ENCODE data around the gene SCCPDH. TPM values are rescaled to one million over a fixed set of nuclear protein-coding genes. Genes with fewer than 3 reads are reported as not detected.
A peak's percentile ranks its signal among the peaks of the same experiment; 100 is the strongest.
"Not testable (repeated sequence)": the region's sequence is repeated elsewhere in the genome, so short reads cannot be mapped to it uniquely, and the experiment has no call there.

The SCCPDH gene
- total and polyA plus RNA-seq, 2 donors, result 19.3 to 42.7 TPM

DNA sequence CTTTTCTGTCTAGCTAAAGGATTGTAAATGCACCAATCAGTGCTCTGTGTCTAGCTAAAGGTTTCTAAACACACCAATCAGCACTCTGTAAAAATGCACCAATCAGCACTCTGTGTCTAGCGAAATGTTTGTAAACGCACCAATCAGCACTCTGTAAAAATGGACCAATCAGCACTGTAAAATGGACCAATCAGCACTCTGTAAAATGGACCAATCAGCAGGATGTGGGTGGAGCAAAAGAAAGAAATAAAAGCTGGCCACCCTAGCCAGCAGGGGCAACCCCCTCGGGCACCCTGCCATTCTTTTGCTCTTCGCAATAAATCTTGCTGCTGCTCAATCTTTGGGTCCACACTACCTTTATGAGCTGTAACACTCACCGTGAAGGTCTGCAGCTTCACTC lies 11.8 kb upstream of the SCCPDH start:
- not testable (repeated sequence) for DNase-seq (ENCODE audit: low read depth in 6 of 9, low spot score in 9 of 9); H3K9me3 ChIP-seq (ENCODE audit: control insufficient read depth in 2 of 2, insufficient read depth in 1 of 2, low read length in 1 of 2); H3K4me3 ChIP-seq (ENCODE audit: low read length in 2 of 2); H3K27ac ChIP-seq (ENCODE audit: low read depth in 1 of 2, low read length in 1 of 2); H3K4me1 ChIP-seq (ENCODE audit: control insufficient read depth in 2 of 2, insufficient read depth in 2 of 2, low read length in 2 of 2); H3K36me3 ChIP-seq (ENCODE audit: control insufficient read depth in 2 of 2, insufficient read depth in 2 of 2, low read length in 1 of 2); H3K27me3 ChIP-seq (ENCODE audit: control insufficient read depth in 2 of 2, insufficient read depth in 1 of 2, low read length in 1 of 2)
- 96% methylated on average over 5 of the region's 5 CpGs for WGBS

DNA sequence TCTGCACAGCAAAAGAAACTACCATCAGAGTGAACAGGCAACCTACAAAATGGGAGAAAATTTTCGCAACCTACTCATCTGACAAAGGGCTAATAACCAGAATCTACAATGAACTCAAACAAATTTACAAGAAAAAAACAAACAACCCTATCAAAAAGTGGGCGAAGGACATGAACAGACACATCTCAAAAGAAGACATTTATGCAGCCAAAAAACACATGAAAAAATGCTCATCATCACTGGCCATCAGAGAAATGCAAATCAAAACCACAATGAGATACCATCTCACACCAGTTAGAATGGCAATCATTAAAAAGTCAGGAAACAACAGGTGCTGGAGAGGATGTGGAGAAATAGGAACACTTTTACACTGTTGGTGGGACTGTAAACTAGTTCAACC lies 4.8 kb upstream of the SCCPDH start:
- WGBS, result 94% methylated on average over 2 of the region's 2 CpGs
- not testable (repeated sequence) for H3K4me3 ChIP-seq (ENCODE audit: low read length in 2 of 2); H3K27ac ChIP-seq (ENCODE audit: low read depth in 1 of 2, low read length in 1 of 2); DNase-seq (ENCODE audit: low read depth in 6 of 9, low spot score in 9 of 9); H3K27me3 ChIP-seq (ENCODE audit: control insufficient read depth in 2 of 2, insufficient read depth in 1 of 2, low read length in 1 of 2); H3K36me3 ChIP-seq (ENCODE audit: control insufficient read depth in 2 of 2, insufficient read depth in 2 of 2, low read length in 1 of 2); H3K4me1 ChIP-seq (ENCODE audit: control insufficient read depth in 2 of 2, insufficient read depth in 2 of 2, low read length in 2 of 2); H3K9me3 ChIP-seq (ENCODE audit: control insufficient read depth in 2 of 2, insufficient read depth in 1 of 2, low read length in 1 of 2)

- H3K4me1 ChIP-seq (ENCODE audit: control insufficient read depth in 2 of 2, insufficient read depth in 2 of 2, low read length in 2 of 2), result peaks cover 2 to 13% of the 10 kb centered on the region in 2 donors
- 96% methylated on average over 7 of the region's 7 CpGs for WGBS
- not testable (repeated sequence) for DNase-seq (ENCODE audit: low read depth in 6 of 9, low spot score in 9 of 9); H3K27me3 ChIP-seq (ENCODE audit: control insufficient read depth in 2 of 2, insufficient read depth in 1 of 2, low read length in 1 of 2); H3K9me3 ChIP-seq (ENCODE audit: control insufficient read depth in 2 of 2, insufficient read depth in 1 of 2, low read length in 1 of 2); H3K27ac ChIP-seq (ENCODE audit: low read depth in 1 of 2, low read length in 1 of 2); H3K4me3 ChIP-seq (ENCODE audit: low read length in 2 of 2); H3K36me3 ChIP-seq (ENCODE audit: control insufficient read depth in 2 of 2, insufficient read depth in 2 of 2, low read length in 1 of 2)
Measured at GRCh38 chr1:246720814-246721213, 3.4 kb upstream of the SCCPDH start.

DNA sequence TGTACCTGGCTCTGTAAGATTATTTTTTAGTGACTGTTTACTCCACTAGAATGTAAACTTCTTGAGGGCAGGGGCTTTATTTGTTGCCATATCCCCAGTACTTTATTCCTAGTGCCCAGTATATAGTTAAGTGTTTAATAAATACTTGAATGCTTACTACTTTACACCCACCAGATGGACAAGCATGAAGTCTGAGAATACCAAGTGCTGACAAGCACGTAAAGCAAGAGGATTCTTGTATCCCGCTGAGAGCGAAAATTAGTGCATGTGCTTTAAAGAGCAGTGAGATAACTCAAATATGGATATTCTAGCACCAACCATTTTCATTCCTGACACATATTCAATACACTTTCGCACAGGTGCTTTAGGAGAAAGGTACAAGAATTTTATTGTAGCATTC lies 1.5 kb upstream of the SCCPDH start:
- 98% methylated on average over 4 of the region's 4 CpGs for WGBS
- Histone ChIP-seq H3K4me1 (ENCODE audit: control insufficient read depth in 2 of 2, insufficient read depth in 2 of 2, low read length in 2 of 2) (peaks cover 2 to 13% of the 10 kb centered on the region in 2 donors), H3K9me3 (ENCODE audit: control insufficient read depth in 2 of 2, insufficient read depth in 1 of 2, low read length in 1 of 2) (no peaks in the 10 kb centered on the region), H3K27me3 (ENCODE audit: control insufficient read depth in 2 of 2, insufficient read depth in 1 of 2, low read length in 1 of 2) (no peaks in the 10 kb centered on the region), H3K36me3 (ENCODE audit: control insufficient read depth in 2 of 2, insufficient read depth in 2 of 2, low read length in 1 of 2) (peaks cover 0 to 6% of the 10 kb centered on the region in 2 donors), H3K27ac (ENCODE audit: low read depth in 1 of 2, low read length in 1 of 2) (no peak overlapping the region), H3K4me3 (ENCODE audit: low read length in 2 of 2) (no peak overlapping the region)
- DNase-seq (ENCODE audit: low read depth in 6 of 9, low spot score in 9 of 9), result no peak

- Histone ChIP-seq H3K27me3 (ENCODE audit: control insufficient read depth in 2 of 2, insufficient read depth in 1 of 2, low read length in 1 of 2) (no peaks in the 10 kb centered on the region), H3K4me3 (ENCODE audit: low read length in 2 of 2) (peak overlapping the region; percentile 77 to 86), H3K36me3 (ENCODE audit: control insufficient read depth in 2 of 2, insufficient read depth in 2 of 2, low read length in 1 of 2) (peaks cover 13 to 19% of the 10 kb centered on the region in 2 donors), H3K4me1 (ENCODE audit: control insufficient read depth in 2 of 2, insufficient read depth in 2 of 2, low read length in 2 of 2) (peaks cover 2 to 13% of the 10 kb centered on the region in 2 donors), H3K9me3 (ENCODE audit: control insufficient read depth in 2 of 2, insufficient read depth in 1 of 2, low read length in 1 of 2) (peaks cover 0 to 4% of the 10 kb centered on the region in 2 donors), H3K27ac (ENCODE audit: low read depth in 1 of 2, low read length in 1 of 2) (peak overlapping the region in 1 of 2 donors; percentile 72)
- under 1% methylated on average over 13 of the region's 13 CpGs for WGBS
- DNase-seq (ENCODE audit: low read depth in 6 of 9, low spot score in 9 of 9), result peak in 7 of 9 donors; percentile 4 to 67 (median 25)
Measured at GRCh38 chr1:246724731-246725095, 504 bp downstream of the SCCPDH start.

DNA sequence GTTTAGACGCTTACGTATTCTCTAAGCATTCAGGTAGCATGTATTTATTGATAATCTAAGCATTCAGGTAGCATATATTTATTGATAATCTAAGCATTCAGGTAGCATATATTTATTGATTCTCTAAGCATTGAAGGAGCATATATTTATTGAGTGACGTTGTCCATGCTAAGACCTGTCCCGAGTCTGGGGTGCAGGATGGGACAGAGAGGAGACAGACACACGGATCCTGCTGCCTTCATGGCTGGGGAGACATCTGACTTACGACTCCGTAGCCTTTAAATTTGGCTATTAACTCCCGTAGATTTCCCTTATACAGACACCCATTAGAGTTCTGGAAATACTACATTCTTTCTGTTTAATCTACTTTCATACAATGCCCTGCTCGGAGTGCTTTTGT lies 982 bp downstream of the SCCPDH start:
- WGBS, result 75% methylated on average over 9 of the region's 9 CpGs
- no peak overlapping the region for H3K27ac ChIP-seq (ENCODE audit: low read depth in 1 of 2, low read length in 1 of 2)
- no peaks in the 10 kb centered on the region for H3K27me3 ChIP-seq (ENCODE audit: control insufficient read depth in 2 of 2, insufficient read depth in 1 of 2, low read length in 1 of 2)

DNA sequence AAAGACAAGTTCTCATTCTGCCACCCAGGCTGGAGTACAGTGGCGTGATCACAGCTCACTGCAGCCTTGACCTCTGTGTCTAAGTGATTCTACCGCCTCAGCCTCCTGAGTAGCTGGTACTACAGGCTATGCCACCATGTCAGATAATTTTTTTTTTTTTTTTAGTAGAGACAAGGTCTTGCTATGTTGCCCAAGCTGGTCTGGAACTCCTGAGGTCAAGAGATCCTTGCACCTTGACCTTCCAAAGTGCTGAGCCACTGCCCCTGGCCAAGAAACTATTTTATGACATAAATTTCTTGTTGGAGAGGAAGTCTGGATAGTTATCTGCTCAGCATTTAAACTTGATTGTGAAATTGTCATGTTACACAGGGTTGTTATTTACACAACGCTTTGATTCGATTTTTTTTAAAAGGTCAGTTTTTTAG lies 2.1 kb downstream of the SCCPDH start:
- 95% methylated on average over 4 of the region's 4 CpGs for WGBS
- peaks cover 1 to 4% of the 10 kb centered on the region in 2 donors for H3K9me3 ChIP-seq (ENCODE audit: control insufficient read depth in 2 of 2, insufficient read depth in 1 of 2, low read length in 1 of 2)
- peaks cover 2 to 13% of the 10 kb centered on the region in 2 donors for H3K4me1 ChIP-seq (ENCODE audit: control insufficient read depth in 2 of 2, insufficient read depth in 2 of 2, low read length in 2 of 2)
- DNase-seq (ENCODE audit: low read depth in 6 of 9, low spot score in 9 of 9), result no peak
- H3K27me3 ChIP-seq (ENCODE audit: control insufficient read depth in 2 of 2, insufficient read depth in 1 of 2, low read length in 1 of 2), result no peaks in the 10 kb centered on the region
- no peak overlapping the region for H3K4me3 ChIP-seq (ENCODE audit: low read length in 2 of 2)
- H3K27ac ChIP-seq (ENCODE audit: low read depth in 1 of 2, low read length in 1 of 2), result no peak overlapping the region
- peaks cover 25 to 33% of the 10 kb centered on the region in 2 donors for H3K36me3 ChIP-seq (ENCODE audit: control insufficient read depth in 2 of 2, insufficient read depth in 2 of 2, low read length in 1 of 2)

More for the DNA sequence above, 982 bp downstream of the SCCPDH start:
- Histone ChIP-seq H3K9me3 (ENCODE audit: control insufficient read depth in 2 of 2, insufficient read depth in 1 of 2, low read length in 1 of 2) (peaks cover under 1 to 4% of the 10 kb centered on the region in 2 donors), H3K4me1 (ENCODE audit: control insufficient read depth in 2 of 2, insufficient read depth in 2 of 2, low read length in 2 of 2) (peaks cover 2 to 13% of the 10 kb centered on the region in 2 donors), H3K4me3 (ENCODE audit: low read length in 2 of 2) (peak overlapping the region in 1 of 2 donors; percentile 77), H3K36me3 (ENCODE audit: control insufficient read depth in 2 of 2, insufficient read depth in 2 of 2, low read length in 1 of 2) (peaks cover 15 to 22% of the 10 kb centered on the region in 2 donors)
- no peak for DNase-seq (ENCODE audit: low read depth in 6 of 9, low spot score in 9 of 9)

- no peaks in the 10 kb centered on the region for H3K27me3 ChIP-seq (ENCODE audit: control insufficient read depth in 2 of 2, insufficient read depth in 1 of 2, low read length in 1 of 2)
- DNase-seq (ENCODE audit: low read depth in 6 of 9, low spot score in 9 of 9), result no peak
- H3K4me1 ChIP-seq (ENCODE audit: control insufficient read depth in 2 of 2, insufficient read depth in 2 of 2, low read length in 2 of 2), result peaks cover 2 to 13% of the 10 kb centered on the region in 2 donors
- H3K9me3 ChIP-seq (ENCODE audit: control insufficient read depth in 2 of 2, insufficient read depth in 1 of 2, low read length in 1 of 2), result peaks cover 1 to 4% of the 10 kb centered on the region in 2 donors
- 96% methylated on average over 4 of the region's 4 CpGs for WGBS
- H3K36me3 ChIP-seq (ENCODE audit: control insufficient read depth in 2 of 2, insufficient read depth in 2 of 2, low read length in 1 of 2), result peaks cover 28 to 39% of the 10 kb centered on the region in 2 donors
- no peak overlapping the region for H3K4me3 ChIP-seq (ENCODE audit: low read length in 2 of 2)
- no peak overlapping the region for H3K27ac ChIP-seq (ENCODE audit: low read depth in 1 of 2, low read length in 1 of 2)
Measured at GRCh38 chr1:246726881-246727280, 2.7 kb downstream of the SCCPDH start.

- peaks cover 31 to 46% of the 10 kb centered on the region in 2 donors for H3K36me3 ChIP-seq (ENCODE audit: control insufficient read depth in 2 of 2, insufficient read depth in 2 of 2, low read length in 1 of 2)
- H3K27me3 ChIP-seq (ENCODE audit: control insufficient read depth in 2 of 2, insufficient read depth in 1 of 2, low read length in 1 of 2), result no peaks in the 10 kb centered on the region
- no peak for DNase-seq (ENCODE audit: low read depth in 6 of 9, low spot score in 9 of 9)
- 98% methylated on average over 3 of the region's 3 CpGs for WGBS
- H3K4me3 ChIP-seq (ENCODE audit: low read length in 2 of 2), result no peak overlapping the region
- H3K4me1 ChIP-seq (ENCODE audit: control insufficient read depth in 2 of 2, insufficient read depth in 2 of 2, low read length in 2 of 2), result peaks cover 2 to 13% of the 10 kb centered on the region in 2 donors
- peaks cover 1 to 4% of the 10 kb centered on the region in 2 donors for H3K9me3 ChIP-seq (ENCODE audit: control insufficient read depth in 2 of 2, insufficient read depth in 1 of 2, low read length in 1 of 2)
- H3K27ac ChIP-seq (ENCODE audit: low read depth in 1 of 2, low read length in 1 of 2), result no peak overlapping the region
Measured at GRCh38 chr1:246727594-246727993, 3.4 kb downstream of the SCCPDH start.

All from thymus (tissue), 11 donors.